HFFc6 (cell line): Measurements from ENCODE around the gene TUBB2B. TPM values are rescaled to one million over a fixed set of nuclear protein-coding genes. Genes with fewer than 3 reads are reported as not detected.

ENCODE experiments used
- DNase-seq: peaks from one replicate; pipeline ENCODE4 v3.0.0-alpha.2; 2018
- H3K27ac Mint-ChIP-seq: 2 replicates; pipeline ENCODE4 v1.8.0; 2020; ENCODE audit warnings: mild to moderate bottlenecking, mixed read lengths
- H3K27me3 Mint-ChIP-seq: 2 replicates; pipeline ENCODE4 v1.8.0; 2021; ENCODE audit warnings: mild to moderate bottlenecking, moderate library complexity, mixed read lengths; ENCODE audit not compliant: insufficient read depth
- H3K36me3 Mint-ChIP-seq: 2 replicates; pipeline ENCODE4 v1.8.0; 2021; ENCODE audit warnings: low read depth, mixed read lengths
- H3K4me1 Mint-ChIP-seq: 2 replicates; pipeline ENCODE4 v1.8.0; 2020; ENCODE audit warnings: low read depth, mixed read lengths
- H3K4me3 Mint-ChIP-seq: 2 replicates; pipeline ENCODE4 v1.8.0; 2020; ENCODE audit warnings: mild to moderate bottlenecking, moderate library complexity, mixed read lengths
- H3K9me3 Mint-ChIP-seq: 2 replicates; pipeline ENCODE4 v1.8.0; 2020; ENCODE audit warnings: mild to moderate bottlenecking, mixed read lengths
- CTCF ChIP-seq: fragments of 200-600 bp; sonication (generic); IDR thresholded peaks from 2 replicates; pipeline ENCODE4 v1.5.0; 2021; ENCODE audit warnings: antibody characterized with exemption, mild to moderate bottlenecking
- total RNA-seq, 6 experiments: library from RNA; stranded (reverse); fragmentation: NEBNext Ultra II Directional; extraction: Animal tissue kit (Norgen Biotek cat#: 25700); gene quantifications; 2 replicates in 1 of 6; 3 replicates in 5 of 6; pipeline ENCODE4 v1.2.3, GENCODE V29; 2021

TUBB2B gene
- total RNA-seq, 6 experiments from 2014 or later: 0.14 to 1.3 (median 0.90) TPM

- DNase-seq: no peak
- Mint-ChIP-seq H3K9me3 (no peaks in the 10 kb centered on the region), H3K36me3 (no peaks in the 10 kb centered on the region), H3K4me1 (no peaks in the 10 kb centered on the region; the same call in 1 of the 2 replicates), H3K27ac (no peak overlapping the region), H3K27me3 (peaks cover 37% of the 10 kb centered on the region), H3K4me3 (no peak overlapping the region)
- no peak for TF ChIP-seq CTCF
Measured at GRCh38 chr6:3237761-3238662, 10.6 kb upstream of the TUBB2B start.

DNA sequence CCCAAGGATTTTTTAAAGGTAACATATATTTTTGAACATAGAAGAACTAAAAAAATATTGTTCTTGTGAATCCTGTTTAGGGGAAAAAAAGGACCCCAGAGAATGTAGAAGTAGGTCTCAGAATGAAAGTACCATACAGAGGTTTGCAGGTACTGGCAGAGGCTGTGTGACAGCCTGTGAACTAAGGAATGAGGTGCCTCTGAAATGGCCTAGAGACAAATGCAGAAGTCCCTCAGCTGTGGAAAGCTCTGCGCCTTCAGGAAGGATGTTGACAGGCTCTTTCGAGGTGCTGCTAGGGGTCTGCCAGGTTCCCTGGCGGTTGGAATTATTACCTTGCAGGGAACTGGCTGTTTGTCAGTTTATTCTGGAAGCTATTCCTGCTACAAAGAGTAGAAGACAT lies 8.6 kb upstream of the TUBB2B start:
- H3K4me1 Mint-ChIP-seq: peaks cover 15% of the 10 kb centered on the region
- TF ChIP-seq CTCF: no peak
- H3K27me3 Mint-ChIP-seq: peaks cover 41% of the 10 kb centered on the region

DNA sequence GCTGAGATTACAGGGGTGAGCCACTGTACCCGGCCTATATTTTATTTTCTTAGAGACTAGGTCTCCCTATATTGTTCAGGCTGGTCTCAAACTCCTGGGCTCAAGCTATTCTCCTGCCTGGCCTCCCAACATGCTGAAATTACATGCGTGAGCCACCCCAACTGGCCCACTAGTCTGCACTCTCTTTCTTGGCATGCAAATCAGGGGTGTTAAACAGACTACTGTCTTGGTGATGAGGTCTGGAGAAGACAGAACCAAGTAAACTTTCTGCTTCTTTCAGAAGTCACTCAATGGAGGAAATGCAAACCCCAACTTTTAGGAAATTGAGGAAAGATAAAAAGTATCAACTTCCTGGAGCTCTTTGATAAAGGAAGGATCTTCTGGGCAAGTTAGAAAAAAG lies 8.0 kb upstream of the TUBB2B start:
- no peak for DNase-seq
- H3K4me3 Mint-ChIP-seq: no peak overlapping the region
- TF ChIP-seq CTCF: no peak
- H3K4me1 Mint-ChIP-seq: peaks cover 20% of the 10 kb centered on the region
- H3K27ac Mint-ChIP-seq: no peak overlapping the region
- no peaks in the 10 kb centered on the region for H3K9me3 Mint-ChIP-seq
- peaks cover 45% of the 10 kb centered on the region for H3K27me3 Mint-ChIP-seq
- H3K36me3 Mint-ChIP-seq: no peaks in the 10 kb centered on the region

More for the DNA sequence above, 8.6 kb upstream of the TUBB2B start:
- no peak for DNase-seq
- Mint-ChIP-seq H3K27ac (no peak overlapping the region), H3K36me3 (no peaks in the 10 kb centered on the region), H3K9me3 (no peaks in the 10 kb centered on the region), H3K4me3 (no peak overlapping the region)

DNA sequence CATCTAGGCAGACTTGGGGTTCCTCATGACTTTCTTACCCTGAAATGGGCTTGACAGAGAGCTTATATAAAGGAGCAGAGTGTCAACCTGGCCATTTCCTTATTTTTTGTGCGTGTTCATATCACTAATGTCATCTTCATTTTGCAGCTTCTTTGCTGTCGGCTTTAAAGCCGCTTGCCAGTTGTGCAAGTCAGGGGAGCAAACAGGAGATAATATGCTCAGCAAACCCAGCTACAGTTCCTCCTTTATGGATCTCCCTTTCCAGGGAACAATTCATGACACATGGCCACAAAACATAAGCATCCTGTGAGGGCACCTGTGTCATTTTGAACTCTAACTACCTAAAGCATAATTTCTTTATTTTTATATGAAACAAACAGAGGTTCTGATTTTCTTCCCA lies 6.5 kb upstream of the TUBB2B start:
- Mint-ChIP-seq H3K27me3 (peaks cover 56% of the 10 kb centered on the region), H3K9me3 (no peaks in the 10 kb centered on the region), H3K4me3 (no peak overlapping the region), H3K27ac (no peak overlapping the region), H3K4me1 (peaks cover 33% of the 10 kb centered on the region), H3K36me3 (no peaks in the 10 kb centered on the region)
- no peak for DNase-seq
- no peak for TF ChIP-seq CTCF

DNA sequence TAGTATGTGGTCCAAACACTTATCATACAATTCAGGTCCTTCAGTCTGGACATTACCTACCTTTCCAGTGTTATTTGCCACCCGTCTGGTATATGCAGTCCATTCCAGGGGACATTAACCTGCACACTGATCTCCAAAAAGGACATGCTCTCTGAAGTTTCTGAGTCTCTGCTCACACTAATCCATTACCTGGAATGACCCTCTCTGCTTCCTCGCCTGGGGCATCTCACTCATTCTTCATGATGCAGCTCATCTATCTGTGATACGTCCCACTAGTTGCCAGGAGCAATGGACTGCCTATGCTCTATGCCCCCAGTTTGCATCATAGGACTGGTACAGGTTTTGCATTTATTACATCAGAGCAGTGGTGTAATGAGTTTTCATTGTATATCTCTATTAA lies 5.9 kb upstream of the TUBB2B start:
- Mint-ChIP-seq H3K27me3 (peaks cover 60% of the 10 kb centered on the region), H3K9me3 (no peaks in the 10 kb centered on the region), H3K36me3 (no peaks in the 10 kb centered on the region), H3K4me3 (no peak overlapping the region), H3K4me1 (peaks cover 37% of the 10 kb centered on the region), H3K27ac (no peak overlapping the region)
- no peak for DNase-seq
- TF ChIP-seq CTCF: no peak
